NB4 (cell line): ENCODE results near the gene INSIG2.
A peak's percentile ranks its signal among the peaks of the same experiment; 100 is the strongest.

ENCODE experiments used
- DNase-seq: peaks from one replicate; pipeline ENCODE4 v3.0.0; 2010; ENCODE audit warnings: low read depth
- H3K4me3 ChIP-seq: one replicate; pipeline ENCODE4 v1.5.1; 2011; ENCODE audit warnings: mild to moderate bottlenecking, low read depth, low read length, moderate library complexity
- MYC ChIP-seq: IDR thresholded peaks from 2 replicates; pipeline ENCODE4 v1.6.1; 2011; ENCODE audit warnings: low read depth, low read length
- POLR2A ChIP-seq: IDR thresholded peaks from 2 replicates; pipeline ENCODE4 v1.6.1; 2011; ENCODE audit warnings: mild to moderate bottlenecking; ENCODE audit not compliant: insufficient read length; ENCODE audit errors: extremely low read depth
- TF ChIP-seq, protein P1 (sequence below): IDR thresholded peaks from one replicate; pipeline ENCODE4 v1.5.1; 2012; ENCODE audit warnings: low read depth, low read length
- TF ChIP-seq, protein P2 (sequence below): IDR thresholded peaks from 2 replicates; pipeline ENCODE4 v1.6.1; 2011; ENCODE audit warnings: low read depth, low read length

Gene INSIG2

DNA sequence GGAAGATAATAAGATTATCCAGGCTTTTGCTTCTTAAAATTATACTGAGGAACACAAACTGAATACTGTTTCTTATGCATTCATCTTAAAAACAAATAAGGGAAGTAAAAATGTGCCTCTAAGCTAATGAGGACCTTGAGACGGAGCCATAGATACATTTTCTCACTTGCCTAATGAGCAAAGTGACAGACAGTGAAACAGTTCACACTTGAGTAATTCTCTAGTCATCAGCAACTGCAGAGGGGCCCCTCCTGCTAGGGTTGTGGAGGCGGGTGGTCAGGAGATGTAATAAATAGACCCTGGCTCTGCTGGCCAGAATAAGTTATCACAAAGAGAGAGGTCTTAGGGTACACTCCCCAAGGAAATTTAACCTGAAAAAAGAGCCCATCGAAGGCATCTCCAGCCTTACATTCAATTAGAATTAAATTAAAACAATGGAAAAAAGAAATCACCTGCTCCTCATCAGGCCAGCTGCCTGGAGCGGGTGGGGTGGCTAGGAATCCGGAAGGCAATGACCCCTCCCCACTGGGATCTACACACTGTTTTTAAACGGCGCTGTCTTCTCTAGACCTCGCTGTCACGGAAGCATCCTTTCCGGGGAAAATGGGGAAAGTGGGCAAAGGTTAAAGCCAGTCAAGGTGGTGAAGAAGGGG lies 32.6 kb upstream of the INSIG2 start:
- peak; percentile 9 for DNase-seq
- TF ChIP-seq MYC (no peak), POLR2A (no peak)
- TF ChIP-seq, protein P1, sequence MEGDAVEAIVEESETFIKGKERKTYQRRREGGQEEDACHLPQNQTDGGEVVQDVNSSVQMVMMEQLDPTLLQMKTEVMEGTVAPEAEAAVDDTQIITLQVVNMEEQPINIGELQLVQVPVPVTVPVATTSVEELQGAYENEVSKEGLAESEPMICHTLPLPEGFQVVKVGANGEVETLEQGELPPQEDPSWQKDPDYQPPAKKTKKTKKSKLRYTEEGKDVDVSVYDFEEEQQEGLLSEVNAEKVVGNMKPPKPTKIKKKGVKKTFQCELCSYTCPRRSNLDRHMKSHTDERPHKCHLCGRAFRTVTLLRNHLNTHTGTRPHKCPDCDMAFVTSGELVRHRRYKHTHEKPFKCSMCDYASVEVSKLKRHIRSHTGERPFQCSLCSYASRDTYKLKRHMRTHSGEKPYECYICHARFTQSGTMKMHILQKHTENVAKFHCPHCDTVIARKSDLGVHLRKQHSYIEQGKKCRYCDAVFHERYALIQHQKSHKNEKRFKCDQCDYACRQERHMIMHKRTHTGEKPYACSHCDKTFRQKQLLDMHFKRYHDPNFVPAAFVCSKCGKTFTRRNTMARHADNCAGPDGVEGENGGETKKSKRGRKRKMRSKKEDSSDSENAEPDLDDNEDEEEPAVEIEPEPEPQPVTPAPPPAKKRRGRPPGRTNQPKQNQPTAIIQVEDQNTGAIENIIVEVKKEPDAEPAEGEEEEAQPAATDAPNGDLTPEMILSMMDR, result no peak
- no peak overlapping the region for H3K4me3 ChIP-seq

DNA sequence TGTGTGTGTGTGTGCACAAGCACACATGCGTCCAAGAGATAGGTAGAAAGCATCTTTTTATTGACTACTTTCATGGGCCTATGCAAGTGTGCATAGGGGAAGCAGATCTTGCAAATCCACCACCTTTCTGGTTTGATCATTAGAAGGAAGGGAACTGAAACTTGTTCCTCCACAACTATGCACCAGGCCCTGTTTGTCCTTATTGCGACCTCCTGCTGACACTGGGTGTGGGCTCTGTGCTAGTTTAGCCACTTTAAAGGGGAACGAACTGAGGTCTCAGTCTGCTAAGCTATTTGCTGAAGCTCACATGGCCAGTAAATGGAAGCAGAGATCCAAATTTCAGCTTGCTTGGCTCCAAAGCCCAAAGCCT lies 32.1 kb upstream of the INSIG2 start:
- peak; percentile 63 for DNase-seq
- no peak overlapping the region for H3K4me3 ChIP-seq
- TF ChIP-seq POLR2A, result no peak
- TF ChIP-seq, protein P2, sequence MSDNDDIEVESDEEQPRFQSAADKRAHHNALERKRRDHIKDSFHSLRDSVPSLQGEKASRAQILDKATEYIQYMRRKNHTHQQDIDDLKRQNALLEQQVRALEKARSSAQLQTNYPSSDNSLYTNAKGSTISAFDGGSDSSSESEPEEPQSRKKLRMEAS, result no peak
- TF ChIP-seq MYC, result no peak
- TF ChIP-seq, protein P1, result no peak

DNA sequence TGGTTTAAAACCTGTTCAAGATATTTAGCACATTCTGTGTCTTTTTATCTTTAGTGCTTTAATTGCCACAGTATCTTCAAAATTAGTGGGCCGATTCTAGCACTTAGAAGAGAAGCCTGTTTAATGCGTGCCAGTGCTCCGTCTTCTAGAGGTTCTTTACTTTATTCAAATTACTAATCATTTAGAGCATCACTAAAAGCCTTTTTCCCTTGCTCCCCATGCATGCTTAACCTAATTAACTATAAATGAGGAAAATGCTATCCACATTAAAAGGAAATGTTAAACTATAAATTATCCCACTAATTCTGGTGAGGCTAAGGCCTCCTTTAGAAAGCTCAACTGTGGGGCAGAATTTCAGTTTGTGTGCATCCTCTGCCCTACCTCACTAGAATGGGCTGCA lies 31.5 kb upstream of the INSIG2 start:
- H3K4me3 ChIP-seq, result no peak overlapping the region
- no peak for TF ChIP-seq POLR2A
- TF ChIP-seq, protein P2, result no peak
- no peak for TF ChIP-seq MYC
- TF ChIP-seq, protein P1, result no peak
- DNase-seq, result no peak

DNA sequence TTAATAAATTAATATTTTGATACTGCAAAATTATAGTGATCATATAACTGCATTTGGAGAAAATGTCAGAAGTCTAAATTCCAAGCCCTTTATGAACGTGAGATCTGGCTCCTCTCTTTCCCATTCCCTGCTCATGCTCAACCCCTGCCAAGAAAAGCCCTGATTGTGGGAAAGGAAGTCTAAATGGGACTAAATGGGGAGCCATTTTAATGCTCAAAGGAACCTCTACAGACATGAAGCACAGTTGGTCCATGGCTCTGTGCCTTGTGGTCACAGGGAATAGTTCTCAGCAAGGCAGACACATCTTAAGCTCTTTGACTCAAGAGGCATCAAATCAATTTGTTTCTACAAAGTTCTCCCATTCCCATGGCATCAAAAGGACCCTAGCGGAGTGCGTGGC lies 29.3 kb upstream of the INSIG2 start:
- no peak for DNase-seq
- TF ChIP-seq MYC (no peak), POLR2A (no peak)
- TF ChIP-seq, protein P2, result no peak
- TF ChIP-seq, protein P1, result no peak
- H3K4me3 ChIP-seq, result no peak overlapping the region

DNA sequence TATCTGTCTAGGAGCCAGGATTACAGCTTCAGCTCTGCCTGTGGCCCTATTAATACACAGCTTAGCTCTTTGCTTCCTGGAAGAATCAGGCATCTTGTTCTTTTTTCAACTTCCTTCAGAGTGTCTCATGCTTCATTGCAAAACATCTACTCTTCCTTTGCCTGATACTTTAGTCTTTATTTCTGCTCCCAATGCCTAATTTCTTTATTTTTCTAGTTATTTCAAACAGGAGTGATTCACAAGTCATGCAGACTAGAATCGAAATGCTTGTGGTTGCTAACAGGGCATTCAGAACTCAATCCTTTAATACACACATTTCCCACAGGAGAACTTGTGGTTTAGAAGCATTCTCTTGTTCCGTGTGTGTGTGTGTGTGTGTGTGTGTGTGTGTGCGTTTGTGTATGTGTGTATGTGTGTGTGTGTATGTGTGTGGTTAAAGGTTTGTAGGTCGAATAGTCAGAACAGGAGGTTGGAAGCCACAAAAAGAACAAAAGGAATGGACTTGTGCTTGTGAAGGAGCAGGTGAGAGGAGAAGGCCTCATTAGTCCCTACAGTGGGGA lies 28.3 kb upstream of the INSIG2 start:
- TF ChIP-seq, protein P2, result no peak
- TF ChIP-seq MYC (no peak), POLR2A (no peak)
- TF ChIP-seq, protein P1, result no peak
- no peak overlapping the region for H3K4me3 ChIP-seq
- no peak for DNase-seq
